Measurements from ENCODE around the gene RASSF5.

The RASSF5 gene

GRCh38 chr1:206577626-206578025, 70.3 kb downstream of the RASSF5 start:
- TF ChIP-seq GATA3 (IDR thresholded peaks at IDR 0.05; ENCODE audit: low read depth, low read length) (no peak), GATA2 (IDR thresholded peaks at IDR 0.05; ENCODE audit: low read depth, low read length) (no peak)

- TF ChIP-seq GATA3 (IDR thresholded peaks at IDR 0.05; ENCODE audit: low read depth, low read length) (no peak), GATA2 (IDR thresholded peaks at IDR 0.05; ENCODE audit: low read depth, low read length) (no peak)
Measured at GRCh38 chr1:206578068-206578977, 71.0 kb downstream of the RASSF5 start.

- TF ChIP-seq GATA3 (IDR thresholded peaks at IDR 0.05; ENCODE audit: low read depth, low read length), result no peak
Measured at GRCh38 chr1:206578978-206579374, 71.6 kb downstream of the RASSF5 start.

GRCh38 chr1:206579747-206580437, 72.6 kb downstream of the RASSF5 start:
- TF ChIP-seq GATA3 (IDR thresholded peaks at IDR 0.05; ENCODE audit: low read depth, low read length) (no peak), GATA2 (IDR thresholded peaks at IDR 0.05; ENCODE audit: low read depth, low read length) (no peak)

- TF ChIP-seq GATA3 (IDR thresholded peaks at IDR 0.05; ENCODE audit: low read depth, low read length) (no peak), GATA2 (IDR thresholded peaks at IDR 0.05; ENCODE audit: low read depth, low read length) (no peak)
Measured at GRCh38 chr1:206580438-206581113, 73.2 kb downstream of the RASSF5 start.

GRCh38 chr1:206581571-206581981, 74.2 kb downstream of the RASSF5 start:
- no peak for TF ChIP-seq GATA3 (IDR thresholded peaks at IDR 0.05; ENCODE audit: low read depth, low read length)
- no peak for TF ChIP-seq GATA2 (IDR thresholded peaks at IDR 0.05; ENCODE audit: low read depth, low read length)

- no peak for TF ChIP-seq GATA3 (IDR thresholded peaks at IDR 0.05; ENCODE audit: low read depth, low read length)
- TF ChIP-seq GATA2 (IDR thresholded peaks at IDR 0.05; ENCODE audit: low read depth, low read length), result no peak
Measured at GRCh38 chr1:206582537-206582936, 75.2 kb downstream of the RASSF5 start.

- TF ChIP-seq GATA3 (IDR thresholded peaks at IDR 0.05; ENCODE audit: low read depth, low read length) (no peak), GATA2 (IDR thresholded peaks at IDR 0.05; ENCODE audit: low read depth, low read length) (no peak)
Measured at GRCh38 chr1:206582971-206583706, 75.8 kb downstream of the RASSF5 start.

- TF ChIP-seq GATA2 (IDR thresholded peaks at IDR 0.05; ENCODE audit: low read depth, low read length) (no peak), GATA3 (IDR thresholded peaks at IDR 0.05; ENCODE audit: low read depth, low read length) (no peak)
Measured at GRCh38 chr1:206583707-206584648, 76.6 kb downstream of the RASSF5 start.

- TF ChIP-seq GATA3 (IDR thresholded peaks at IDR 0.05; ENCODE audit: low read depth, low read length) (no peak), GATA2 (IDR thresholded peaks at IDR 0.05; ENCODE audit: low read depth, low read length) (no peak)
Measured at GRCh38 chr1:206584683-206585082, 77.4 kb downstream of the RASSF5 start.

- TF ChIP-seq GATA2 (IDR thresholded peaks at IDR 0.05; ENCODE audit: low read depth, low read length) (no peak), GATA3 (IDR thresholded peaks at IDR 0.05; ENCODE audit: low read depth, low read length) (no peak)
Measured at GRCh38 chr1:206586501-206587445, 79.4 kb downstream of the RASSF5 start.

- TF ChIP-seq GATA2 (IDR thresholded peaks at IDR 0.05; ENCODE audit: low read depth, low read length) (no peak), GATA3 (IDR thresholded peaks at IDR 0.05; ENCODE audit: low read depth, low read length) (no peak)
Measured at GRCh38 chr1:206587904-206588303, 80.6 kb downstream of the RASSF5 start.

All from SH-SY5Y (cell line).